Heart right ventricle (tissue), 16 donors: ENCODE results near the gene TRIM32. TPM values are rescaled to one million over a fixed set of nuclear protein-coding genes. Genes with fewer than 3 reads are reported as not detected.
A peak's percentile ranks its signal among the peaks of the same experiment; 100 is the strongest.

Source experiments
- ATAC-seq, 8 donors: fragments of 200-7000 bp; cut with Tn5 transposase; one replicate each; pipeline ENCODE4 v1.9.1; 2020; ENCODE audit warnings: mild to moderate bottlenecking in 8 of 8, moderate library complexity in 8 of 8, moderate number of reproducible peaks in 1 of 8
- DNase-seq, 2 donors: peaks; one replicate each; pipeline ENCODE4 v3.0.0-alpha.2; 2020
- H3K27ac ChIP-seq, 10 donors: fragments of 200-600 bp; sonication (generic) in 2 of 10; one replicate each; pipeline versions ENCODE4 v1.5.0 to v1.8.0; 2020 to 2022; ENCODE audit warnings: mild to moderate bottlenecking in 3 of 10
- H3K27me3 ChIP-seq, 7 donors: fragments of 200-600 bp; one replicate each; pipeline ENCODE4 v1.8.0; 2021 to 2022; ENCODE audit warnings: mild to moderate bottlenecking in 2 of 7
- H3K36me3 ChIP-seq, 9 donors: fragments of 200-600 bp; sonication (generic) in 1 of 9; one replicate each; pipeline versions ENCODE4 v1.5.0 to v1.8.0; 2020 to 2022; ENCODE audit warnings: mild to moderate bottlenecking in 2 of 9
- H3K4me1 ChIP-seq, 9 donors: fragments of 200-600 bp; sonication (generic) in 1 of 9; one replicate each; pipeline versions ENCODE4 v1.5.0 to v1.8.0; 2020 to 2022; ENCODE audit warnings: mild to moderate bottlenecking in 4 of 9
- H3K4me3 ChIP-seq, 10 donors: fragments of 200-600 bp; sonication (generic) in 2 of 10; one replicate each; pipeline versions ENCODE4 v1.5.0 to v1.8.0; 2020 to 2022; ENCODE audit warnings: mild to moderate bottlenecking in 7 of 10, moderate library complexity in 2 of 10
- H3K9me3 ChIP-seq, 11 donors: fragments of 200-600 bp in 10 of 11; sonication (generic) in 2 of 11; one replicate each; pipeline versions ENCODE4 v1.5.0 to v1.8.0; 2013 to 2022; ENCODE audit warnings: mild to moderate bottlenecking in 2 of 11, control low read depth in 1 of 11, moderate library complexity in 1 of 11
- WGBS, 2 donors: extraction: QIAGEN DNeasy Blood & Tissue Kit; methylation state at CpG; one replicate each; pipeline ENCODE4 v1.1.7; 2013; ENCODE audit warnings: inconsistent platforms in 1 of 2; 5-methylcytosine and 5-hydroxymethylcytosine counted together
- intact Hi-C, 10 donors: fragments of 100-400 bp; cut with DNase I; formaldehyde crosslinking; loops; one replicate each; pipeline versions ENCODE4 v1.11.1 to v1.14.2; 2022
- long read RNA-seq, 3 donors: library from polyadenylated mRNA; unstranded; transcript quantifications; one replicate each; pipeline ENCODE4 v2.0.0, GENCODE V29; 2020 to 2021
- polyA plus RNA-seq, 2 donors: library from polyadenylated mRNA; stranded (reverse); fragments of 200-250 nt; gene quantifications; one replicate each; pipeline ENCODE4 v1.2.3, GENCODE V29; 2013
- total RNA-seq, 10 donors: library from RNA; stranded (reverse); fragmentation: NEBNext Ultra II Directional in 3 of 10; extraction: Animal tissue kit (Norgen Biotek cat#: 25700) in 3 of 10; gene quantifications; one replicate each; pipeline versions ENCODE4 v1.2.1 to v1.2.4, GENCODE V29; 2021 to 2023
- TF ChIP-seq, protein P1 (sequence below), 9 donors: fragments of 200-600 bp; sonication (generic) in 2 of 9; IDR thresholded peaks; one replicate each; pipeline versions ENCODE4 v1.5.0 to v1.8.0; 2021 to 2022; ENCODE audit warnings: antibody characterized with exemption in 9 of 9, mild to moderate bottlenecking in 5 of 9, moderate library complexity in 1 of 9
- donor health status: Arrhythmogenic right ventricular cardiomyopathy.
- donor health status: ischemic (EF 13 %, LVEDD 7.1; RV severe dilation, severe dysfunction).
- donor health status: healthy with polysubstance abuse.
- donor health status: DM: no; HTN: yes; CAD: no.
- donor health status: DM: no; HTN: no; CAD: no.
- donor health status: ischemic (EF 25% LVEDD 6.9; RV normal size, moderate dysfunction).
- donor health status: ischemic (EF 25% LVEDD 5.7; RV mildly dilated, moderate dysfunction).
- donor health status: healthy.
- donor health status: DM: yes; HTN: yes; CAD: no.
- donor health status: Ischemic cardiomyopathy.
- donor health status: ischemic (EF 35%, LVEDD 5.7; RV mildly dilated, moderate dysfunction).
- donor health status: nonischemic (EF 11% LVEDD 7.7; RV severe dilation, severe dysfunction).
- donor health status: DM: yes; HTN: yes; CAD: no.
- donor health status: PGD.
- donor health status: ischemic (EF 29% LVEDD 5.4; RV normal size, mild dysfunction).
- donor health status: nonischemic (EF 23%, LVEDD 6.1; RV moderate dilation, normal function).

Gene TRIM32, protein sequence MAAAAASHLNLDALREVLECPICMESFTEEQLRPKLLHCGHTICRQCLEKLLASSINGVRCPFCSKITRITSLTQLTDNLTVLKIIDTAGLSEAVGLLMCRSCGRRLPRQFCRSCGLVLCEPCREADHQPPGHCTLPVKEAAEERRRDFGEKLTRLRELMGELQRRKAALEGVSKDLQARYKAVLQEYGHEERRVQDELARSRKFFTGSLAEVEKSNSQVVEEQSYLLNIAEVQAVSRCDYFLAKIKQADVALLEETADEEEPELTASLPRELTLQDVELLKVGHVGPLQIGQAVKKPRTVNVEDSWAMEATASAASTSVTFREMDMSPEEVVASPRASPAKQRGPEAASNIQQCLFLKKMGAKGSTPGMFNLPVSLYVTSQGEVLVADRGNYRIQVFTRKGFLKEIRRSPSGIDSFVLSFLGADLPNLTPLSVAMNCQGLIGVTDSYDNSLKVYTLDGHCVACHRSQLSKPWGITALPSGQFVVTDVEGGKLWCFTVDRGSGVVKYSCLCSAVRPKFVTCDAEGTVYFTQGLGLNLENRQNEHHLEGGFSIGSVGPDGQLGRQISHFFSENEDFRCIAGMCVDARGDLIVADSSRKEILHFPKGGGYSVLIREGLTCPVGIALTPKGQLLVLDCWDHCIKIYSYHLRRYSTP
- total RNA-seq (10 to 100 TPM; 12.1 to 21.2 (median 14.4) TPM), polyA plus RNA-seq (1 to 10 TPM; 2.6 to 3.8 TPM)
- long read RNA-seq, donor 1, transcript TRIM32-201 (2 exons, 3,688 nt): major isoform, 6 of 17 reads
- long read RNA-seq, donor 1, partial matches to known transcripts: 0 of 17 reads
- long read RNA-seq, donor 1, other reads (novel, unspliced or antisense): 7 of 17 reads
- long read RNA-seq, donor 2, transcript TRIM32-203 (2 exons, 3,717 nt): major isoform, 10 of 15 reads
- long read RNA-seq, donor 2, partial matches to known transcripts: 0 of 15 reads
- long read RNA-seq, donor 2, other reads (novel, unspliced or antisense): 2 of 15 reads
- long read RNA-seq, donor 3, transcript TRIM32-203 (2 exons, 3,717 nt): major isoform, 17 of 36 reads
- long read RNA-seq, donor 3, transcript TRIM32-201 (2 exons, 3,688 nt): minor isoform, 16 of 36 reads
- long read RNA-seq, donor 3, partial matches to known transcripts: 0 of 36 reads
- long read RNA-seq, donor 3, other reads (novel, unspliced or antisense): 3 of 36 reads

DNA sequence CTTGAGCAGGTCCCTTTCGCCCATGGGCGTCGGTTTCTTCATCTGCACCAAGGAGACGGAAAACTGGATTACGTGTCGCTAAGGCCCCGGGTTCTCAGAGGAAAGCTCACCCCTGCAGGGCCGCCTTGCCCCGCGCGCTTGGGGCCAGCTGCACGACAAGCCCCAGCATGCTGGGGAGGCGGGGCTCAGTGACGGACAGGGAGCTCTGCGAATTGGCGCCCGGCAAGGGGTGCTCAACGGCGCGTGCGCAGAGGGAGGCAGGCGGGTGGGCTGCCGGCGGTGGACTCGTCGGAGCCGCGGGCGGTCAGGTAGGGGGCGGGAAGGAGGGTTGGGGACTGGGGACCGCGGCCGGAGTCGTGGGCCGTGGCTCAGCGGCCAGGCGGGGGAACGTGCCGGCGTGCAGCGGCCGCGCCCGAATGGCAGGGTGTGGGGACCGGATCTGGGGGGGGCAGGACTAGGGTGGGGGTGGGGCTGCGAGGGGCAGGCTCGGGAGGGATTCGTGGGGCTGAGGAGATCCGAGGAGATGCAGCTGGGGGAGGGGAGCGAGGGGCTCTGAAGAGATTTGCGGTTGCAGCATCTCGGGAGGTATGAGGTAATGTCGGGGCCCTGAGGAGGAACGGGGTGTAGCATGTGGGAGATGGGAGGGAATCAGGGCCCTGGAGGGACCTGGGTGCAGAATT is at the start of gene TRIM32:
Gene TRIM32 (plus strand): TSS at position 232 of the 680 bp plus-strand sequence. CDS start 10,438 bp downstream, outside the sequence.
- WGBS, 2 donors: 0 to 1% methylated on average over 51 to 54 of the region's 54 CpGs
- peak; percentile 93 to 96 for DNase-seq
- peaks cover 5 to 41% (median 21%) of the 10 kb centered on the region in 9 donors for H3K4me1 ChIP-seq
- ATAC-seq: peak; percentile 98 to 99 (median 99)
- TF ChIP-seq, protein P1, sequence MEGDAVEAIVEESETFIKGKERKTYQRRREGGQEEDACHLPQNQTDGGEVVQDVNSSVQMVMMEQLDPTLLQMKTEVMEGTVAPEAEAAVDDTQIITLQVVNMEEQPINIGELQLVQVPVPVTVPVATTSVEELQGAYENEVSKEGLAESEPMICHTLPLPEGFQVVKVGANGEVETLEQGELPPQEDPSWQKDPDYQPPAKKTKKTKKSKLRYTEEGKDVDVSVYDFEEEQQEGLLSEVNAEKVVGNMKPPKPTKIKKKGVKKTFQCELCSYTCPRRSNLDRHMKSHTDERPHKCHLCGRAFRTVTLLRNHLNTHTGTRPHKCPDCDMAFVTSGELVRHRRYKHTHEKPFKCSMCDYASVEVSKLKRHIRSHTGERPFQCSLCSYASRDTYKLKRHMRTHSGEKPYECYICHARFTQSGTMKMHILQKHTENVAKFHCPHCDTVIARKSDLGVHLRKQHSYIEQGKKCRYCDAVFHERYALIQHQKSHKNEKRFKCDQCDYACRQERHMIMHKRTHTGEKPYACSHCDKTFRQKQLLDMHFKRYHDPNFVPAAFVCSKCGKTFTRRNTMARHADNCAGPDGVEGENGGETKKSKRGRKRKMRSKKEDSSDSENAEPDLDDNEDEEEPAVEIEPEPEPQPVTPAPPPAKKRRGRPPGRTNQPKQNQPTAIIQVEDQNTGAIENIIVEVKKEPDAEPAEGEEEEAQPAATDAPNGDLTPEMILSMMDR (IDR thresholded peaks at IDR 0.05): no peak
- H3K9me3 ChIP-seq: peaks cover 0 to 12% (median 0%) of the 10 kb centered on the region in 11 donors
- H3K4me3 ChIP-seq: peak within 1 kb of the TSS; percentile 69 to 82 (median 77)
- H3K27me3 ChIP-seq: peaks cover 0 to 6% (median 0%) of the 10 kb centered on the region in 7 donors
- peak within 1 kb of the TSS; percentile 60 to 91 (median 82) for H3K27ac ChIP-seq
- intact Hi-C loops: no loop called here
- H3K36me3 ChIP-seq: no peaks in the 10 kb centered on the region

DNA sequence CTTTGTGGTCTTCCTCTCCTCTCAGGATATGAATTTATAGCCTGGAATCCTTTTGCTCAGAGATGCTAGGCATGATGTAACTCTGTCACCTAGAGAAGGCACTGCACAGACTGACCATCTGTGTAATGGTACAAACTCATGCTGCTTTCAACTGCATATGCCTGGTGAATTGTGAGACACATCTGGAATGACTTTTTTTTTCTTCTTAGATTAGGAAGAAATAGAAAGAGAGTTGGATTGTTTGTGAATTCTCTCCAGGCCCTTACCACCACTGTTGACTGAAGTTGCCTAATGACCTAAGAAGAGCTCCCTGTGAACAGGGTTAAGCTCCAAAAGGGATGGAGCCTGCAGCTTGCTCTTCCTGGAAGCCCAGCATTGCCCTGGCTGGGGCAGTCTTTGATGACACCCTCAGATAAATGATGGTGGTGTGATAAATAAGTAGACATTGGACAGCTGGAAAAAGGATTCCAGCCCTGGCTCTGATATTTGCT is 47.8 kb upstream of the TRIM32 start:
- H3K4me3 ChIP-seq: no peak overlapping the region
- peaks cover 0 to 36% (median 7%) of the 10 kb centered on the region in 9 donors for H3K4me1 ChIP-seq
- no peaks in the 10 kb centered on the region for H3K36me3 ChIP-seq
- ATAC-seq (peak in 4 of 8 donors; percentile 33 to 66 (median 50)), DNase-seq (no peak)
- H3K9me3 ChIP-seq: peaks cover 0 to 6% (median 0%) of the 10 kb centered on the region in 11 donors
- no peaks in the 10 kb centered on the region for H3K27me3 ChIP-seq
- TF ChIP-seq, protein P1 (IDR thresholded peaks at IDR 0.05): no peak
- peak overlapping the region in 2 of 10 donors; percentile 0 to 62 for H3K27ac ChIP-seq
- intact Hi-C loops: no loop called here

DNA sequence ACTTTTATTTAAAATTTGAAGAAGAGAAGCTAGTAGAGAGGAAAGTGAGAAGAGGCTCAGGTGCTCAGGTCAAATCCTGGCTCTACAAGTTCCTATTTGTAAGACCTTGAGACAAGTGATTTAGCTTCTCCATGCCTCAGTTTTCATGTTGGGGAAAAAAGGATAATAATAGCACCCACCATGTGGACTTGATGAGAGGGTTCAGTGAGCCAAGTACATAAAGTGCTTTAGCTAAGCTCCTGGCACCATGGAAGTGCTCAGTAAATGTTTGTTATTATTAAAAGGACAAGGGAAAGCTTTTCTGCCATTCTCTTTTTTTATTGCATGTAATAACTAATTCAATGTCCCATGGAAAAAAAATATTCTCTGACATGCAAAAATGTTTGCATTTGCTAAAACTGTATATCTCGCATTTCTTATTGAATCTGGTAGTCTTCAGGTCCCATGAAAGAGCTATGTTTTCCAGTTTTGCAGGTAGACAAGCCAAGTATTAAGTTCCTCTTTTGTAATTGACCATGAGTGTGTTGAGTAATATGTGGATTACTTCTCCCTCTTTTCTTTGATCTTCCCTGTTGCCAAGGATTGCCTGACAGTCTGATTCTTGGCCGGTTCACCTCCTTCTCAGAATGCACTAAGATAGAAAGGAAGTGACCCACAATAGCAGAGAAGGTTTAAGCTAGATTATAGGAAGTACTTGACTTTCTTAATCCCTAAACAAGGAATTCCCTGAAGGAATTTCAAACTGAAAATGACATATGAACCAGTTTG is 45.6 kb upstream of the TRIM32 start:
- Histone ChIP-seq H3K27ac (peak overlapping the region in 1 of 10 donors; percentile 62), H3K9me3 (peaks cover 0 to 6% (median 0%) of the 10 kb centered on the region in 11 donors), H3K4me3 (no peak overlapping the region), H3K36me3 (no peaks in the 10 kb centered on the region), H3K4me1 (peaks cover 0 to 50% (median 11%) of the 10 kb centered on the region in 9 donors), H3K27me3 (no peaks in the 10 kb centered on the region)
- TF ChIP-seq, protein P1 (IDR thresholded peaks at IDR 0.05): no peak
- DNase-seq (no peak), ATAC-seq (peak in 2 of 8 donors; percentile 51 to 80)
- intact Hi-C loops: loop anchor here in 5 of 10 donors (10.0 kb wide), 4 partner anchors 67 to 757 kb away; partner anchors contain the start of gene PAPPA (in 1 of the 5)
- 70 to 91% methylated on average over 2 of the region's 2 CpGs for WGBS, 2 donors
